GM18508 (cell line): ENCODE data around the gene CUL9.

Experiments used
- ATAC-seq: cut with Tn5 transposase; IDR thresholded peaks from one replicate; pipeline ENCODE4 v1.9.1; 2021; ENCODE audit warnings: moderate number of reproducible peaks; ENCODE audit not compliant: insufficient read depth, unreplicated experiment

The CUL9 gene

DNA sequence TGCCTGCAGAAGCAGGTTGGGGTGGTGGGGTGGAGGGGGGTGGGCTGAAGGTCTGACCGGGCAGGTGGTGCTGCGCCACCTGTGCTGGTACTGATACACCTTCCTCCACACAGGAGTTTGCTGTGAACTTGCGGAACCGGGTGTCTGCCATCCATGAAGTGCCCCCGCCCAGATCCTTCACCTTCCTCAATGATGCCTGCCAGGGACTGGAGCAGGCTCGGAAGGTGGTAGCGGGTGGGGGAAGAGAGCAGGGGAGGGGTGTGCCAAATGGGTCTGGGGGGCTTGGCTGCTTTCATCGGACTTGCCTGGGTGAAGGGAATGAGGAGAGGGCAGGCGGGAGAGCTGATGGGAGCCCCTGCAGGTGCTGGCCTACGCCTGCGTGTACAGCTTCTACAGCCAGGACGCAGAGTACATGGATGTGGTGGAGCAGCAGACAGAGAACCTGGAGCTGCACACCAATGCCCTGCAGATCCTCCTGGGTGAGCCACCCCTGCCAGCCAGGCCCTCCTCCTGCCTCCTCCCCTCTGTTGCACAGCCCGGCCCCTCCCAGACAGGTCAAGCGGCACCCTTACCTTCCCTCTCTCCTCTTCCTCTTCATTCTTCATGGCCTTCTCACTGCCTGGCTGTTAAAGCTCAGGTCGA is 40.5 kb downstream of the CUL9 start:
- ATAC-seq = no peak

- ATAC-seq = no peak
Observed at GRCh38 chr6:43223175-43223574, 41.2 kb downstream of the CUL9 start.

DNA sequence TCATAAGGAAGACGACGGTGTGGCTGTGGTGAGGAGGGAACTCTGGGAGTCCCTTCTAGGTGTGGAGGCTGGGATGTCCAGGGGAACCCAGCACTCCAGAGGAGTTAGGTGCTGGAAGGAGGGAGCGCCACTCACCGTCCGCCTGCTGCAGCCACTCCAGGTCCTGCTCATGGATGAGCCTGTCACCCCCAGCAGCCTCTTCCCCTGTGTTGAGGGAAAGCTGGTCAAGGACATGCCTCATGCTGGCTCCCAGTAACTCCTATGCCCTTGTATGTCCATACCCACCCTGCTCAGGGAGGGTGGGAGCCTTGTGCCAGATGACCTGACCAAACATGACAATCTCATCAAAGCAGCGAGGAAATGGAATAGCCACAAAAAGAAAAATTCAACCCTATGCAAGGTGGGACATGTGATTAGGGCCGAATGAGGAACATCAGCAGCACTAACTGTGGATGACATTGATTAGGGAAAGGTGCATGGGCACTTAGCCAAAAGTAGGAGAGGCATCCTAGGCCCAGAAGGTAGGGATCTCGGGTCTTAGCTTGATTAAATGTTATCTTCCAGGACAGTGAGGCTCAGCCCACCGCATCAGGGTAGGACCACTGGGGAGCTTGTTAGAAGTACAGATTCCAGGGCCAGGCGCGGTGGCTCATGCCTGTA is 44.3 kb downstream of the CUL9 start:
- ATAC-seq = no peak

DNA sequence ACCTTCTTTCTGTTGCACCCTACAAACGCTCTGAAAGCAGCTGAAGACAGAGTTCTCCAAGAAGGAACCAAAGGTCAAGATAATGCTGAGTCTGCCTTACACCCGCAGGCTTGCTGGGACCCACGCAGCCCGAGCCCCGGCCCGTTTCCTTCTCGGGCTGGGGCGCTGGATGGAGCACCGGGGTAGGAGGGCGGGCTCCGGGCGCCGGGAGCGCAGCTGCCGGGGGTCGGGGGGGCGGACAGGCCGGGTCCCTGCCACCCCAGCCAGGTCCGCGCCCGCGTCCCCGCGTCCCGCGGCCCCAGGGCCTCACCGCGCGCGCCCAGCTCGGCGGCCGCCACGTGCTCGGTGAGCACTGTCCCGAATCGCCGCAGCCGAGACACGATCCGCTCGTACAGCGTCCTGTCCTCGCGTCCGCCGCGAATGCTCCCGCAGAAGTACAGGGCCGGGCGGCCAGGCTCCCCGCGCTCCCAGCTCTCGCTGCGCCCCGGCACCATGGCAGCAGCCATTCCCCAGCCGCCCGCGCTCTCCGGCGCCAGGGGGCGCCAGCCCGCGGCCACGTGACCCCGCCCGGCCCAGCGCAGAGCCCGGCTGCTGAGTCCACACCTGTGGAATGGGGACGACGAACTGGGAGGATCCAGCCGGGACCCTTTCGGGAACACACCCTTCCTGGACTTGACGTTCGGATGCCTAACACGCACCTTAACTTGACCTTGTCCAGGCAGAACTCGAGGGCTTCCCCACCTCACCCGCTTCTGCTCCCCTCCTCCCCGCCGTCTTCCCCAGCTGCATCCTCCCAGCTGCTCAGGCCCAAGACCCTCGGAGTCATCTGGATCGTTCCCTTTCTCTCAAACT is 47.2 kb downstream of the CUL9 start, which contains the start of gene DNPH1:
DNPH1 (minus strand) TSS at position 531 of the 852 bp plus-strand sequence; CDS start at position 506, 25 bp downstream.
- ATAC-seq = no peak

- no peak for ATAC-seq
Observed at GRCh38 chr6:43229803-43230620, 48.0 kb downstream of the CUL9 start.

DNA sequence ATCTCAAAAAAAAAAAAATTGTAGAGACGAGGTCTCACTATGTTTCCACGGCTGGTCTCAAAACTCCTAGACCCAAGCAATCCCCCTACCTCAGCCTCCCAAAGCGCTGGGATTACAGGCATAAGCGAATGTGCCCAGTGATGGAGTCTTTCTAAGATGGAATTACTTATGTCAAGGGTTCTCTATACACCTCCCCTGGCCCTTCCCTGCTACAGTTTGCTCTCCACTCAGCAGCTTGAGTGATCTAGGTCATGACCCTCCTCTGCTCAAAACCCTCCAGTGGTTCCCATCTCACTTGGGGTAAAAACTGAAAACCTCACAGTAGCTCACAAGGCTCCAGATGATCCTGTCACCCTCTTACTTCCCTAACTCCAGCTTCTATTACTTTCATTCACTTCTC is 49.1 kb downstream of the CUL9 start:
- no peak for ATAC-seq

GRCh38 chr6:43231735-43232450 is 49.9 kb downstream of the CUL9 start:
- ATAC-seq = no peak

DNA sequence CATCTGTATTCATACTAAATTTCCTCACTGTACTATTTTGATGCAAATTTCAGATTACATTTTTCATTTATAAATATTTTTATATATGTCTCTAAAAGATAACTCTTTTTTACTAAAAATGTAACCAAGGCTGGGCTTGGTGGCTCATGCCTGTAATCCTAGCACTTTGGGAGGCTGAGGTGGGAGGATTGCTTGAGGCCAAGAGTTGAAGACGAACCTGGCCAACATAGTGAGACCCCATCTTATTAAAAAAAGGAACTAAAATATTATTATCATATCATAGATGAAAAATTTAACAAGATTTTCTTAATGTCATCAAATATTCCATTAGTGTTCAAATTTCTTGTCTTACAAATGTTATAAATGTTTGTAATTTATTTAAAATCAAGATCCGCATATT is 53.8 kb downstream of the CUL9 start:
- no peak for ATAC-seq

DNA sequence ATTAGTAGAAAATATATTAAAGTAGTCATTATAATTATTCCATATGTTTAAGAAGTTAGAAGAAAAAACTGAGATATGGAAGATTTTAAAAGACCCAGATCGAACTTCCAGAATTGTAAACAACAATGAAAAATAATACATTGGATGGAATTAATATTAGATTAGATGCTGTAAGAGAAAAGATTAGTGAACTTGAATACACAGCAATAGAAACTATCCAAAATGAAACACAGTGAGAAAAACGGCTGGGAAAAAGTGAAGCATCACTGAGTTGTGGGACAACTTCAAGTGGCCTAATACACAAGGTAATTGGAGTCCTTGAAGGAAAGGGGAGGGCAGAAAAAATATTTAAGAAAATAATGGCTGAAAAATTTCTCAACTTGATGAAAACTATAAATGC is 57.1 kb downstream of the CUL9 start:
- ATAC-seq = no peak

DNA sequence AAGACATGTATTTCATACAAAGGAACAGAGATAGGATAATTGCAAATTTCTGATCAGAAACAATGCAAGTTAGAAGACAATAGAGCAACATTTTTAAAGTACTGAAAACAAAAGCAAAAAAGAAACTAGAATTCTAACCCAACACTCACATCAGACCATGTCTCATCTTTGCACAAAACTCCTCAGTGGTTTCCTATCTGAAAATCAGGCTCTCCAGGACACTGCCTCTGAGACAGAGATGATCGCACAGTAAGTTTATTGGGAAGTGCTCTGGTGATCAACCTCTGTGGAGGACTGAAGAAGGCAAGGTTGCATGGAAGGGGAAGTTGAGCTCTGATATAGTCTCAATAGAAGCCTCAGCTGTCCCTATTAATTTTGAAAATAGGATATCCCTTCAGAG is 59.0 kb downstream of the CUL9 start:
- ATAC-seq = no peak

- ATAC-seq = no peak
Observed at GRCh38 chr6:43241446-43241845, 59.5 kb downstream of the CUL9 start.

DNA sequence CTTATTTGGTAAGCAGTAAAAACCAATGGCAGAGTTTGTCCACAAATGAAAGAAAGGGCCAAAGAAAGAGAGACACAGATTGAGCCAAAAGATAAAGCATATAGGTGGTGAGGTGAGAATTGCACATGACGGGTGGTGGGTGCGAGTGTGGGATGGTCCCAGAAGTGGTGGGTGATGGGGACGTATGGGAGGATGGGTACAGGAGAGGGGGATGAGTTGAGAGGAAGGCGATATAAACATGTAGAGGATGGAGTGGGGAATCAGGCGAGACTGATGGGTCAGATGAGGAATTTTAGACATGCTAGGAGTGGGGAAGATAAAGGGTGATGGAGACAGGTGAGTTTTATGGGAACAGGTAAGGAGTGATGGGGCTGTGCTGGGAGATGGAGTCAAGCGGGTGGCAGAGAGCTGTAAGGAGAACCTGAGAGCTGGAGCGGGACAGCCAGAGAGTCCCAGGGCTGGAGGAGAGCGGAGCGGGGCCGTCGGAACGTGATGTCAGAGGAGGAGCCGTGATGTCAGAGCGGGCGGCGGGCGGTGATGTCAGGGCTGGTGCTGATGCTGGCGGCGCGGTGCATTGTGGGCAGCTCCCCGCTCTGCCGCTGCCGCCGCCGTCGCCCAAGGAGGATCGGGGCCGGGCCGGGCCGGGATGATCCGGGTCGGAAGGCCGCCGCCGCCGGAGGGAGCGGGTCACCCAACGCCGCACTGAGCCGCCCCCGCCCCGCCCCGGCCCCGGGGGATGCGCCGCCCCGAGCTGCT is 61.1 kb downstream of the CUL9 start, which contains the start of gene TTBK1:
TTBK1 (plus strand) TSS at position 574 of the 756 bp plus-strand sequence. CDS start 3,180 bp downstream, outside the sequence.
- ATAC-seq = no peak

DNA sequence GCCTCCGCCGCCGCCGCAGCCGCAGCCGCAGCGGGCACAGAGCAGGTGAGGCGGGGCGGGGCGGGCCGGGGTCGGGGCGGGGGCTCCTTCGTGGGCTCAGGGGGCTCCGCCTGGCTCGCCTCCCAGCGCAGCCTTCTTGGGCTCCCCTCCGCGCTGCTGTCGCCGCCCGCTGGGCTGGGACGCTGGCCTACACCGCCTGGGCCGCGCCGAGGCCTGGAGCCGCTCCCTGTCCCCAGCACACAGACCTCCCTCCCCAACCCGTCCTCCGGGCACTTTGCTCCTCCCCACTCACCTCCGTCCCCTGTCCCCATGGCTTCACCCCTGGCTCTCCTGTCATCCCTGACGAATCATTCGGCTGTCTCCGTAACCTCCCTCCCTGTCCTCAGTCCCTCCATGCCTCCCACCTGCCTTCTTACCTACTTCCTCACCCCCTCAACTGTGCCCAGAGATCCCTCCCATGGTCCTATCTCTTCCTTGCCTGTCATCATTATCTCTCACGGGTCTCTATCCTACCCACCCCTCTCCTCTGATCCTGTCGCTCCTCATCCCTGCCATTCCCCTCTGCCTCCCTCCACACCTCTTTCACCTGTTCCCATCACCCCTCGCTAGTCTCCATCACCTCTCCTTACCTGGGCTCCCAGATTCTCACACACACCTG is 61.8 kb downstream of the CUL9 start:
- ATAC-seq = no peak

DNA sequence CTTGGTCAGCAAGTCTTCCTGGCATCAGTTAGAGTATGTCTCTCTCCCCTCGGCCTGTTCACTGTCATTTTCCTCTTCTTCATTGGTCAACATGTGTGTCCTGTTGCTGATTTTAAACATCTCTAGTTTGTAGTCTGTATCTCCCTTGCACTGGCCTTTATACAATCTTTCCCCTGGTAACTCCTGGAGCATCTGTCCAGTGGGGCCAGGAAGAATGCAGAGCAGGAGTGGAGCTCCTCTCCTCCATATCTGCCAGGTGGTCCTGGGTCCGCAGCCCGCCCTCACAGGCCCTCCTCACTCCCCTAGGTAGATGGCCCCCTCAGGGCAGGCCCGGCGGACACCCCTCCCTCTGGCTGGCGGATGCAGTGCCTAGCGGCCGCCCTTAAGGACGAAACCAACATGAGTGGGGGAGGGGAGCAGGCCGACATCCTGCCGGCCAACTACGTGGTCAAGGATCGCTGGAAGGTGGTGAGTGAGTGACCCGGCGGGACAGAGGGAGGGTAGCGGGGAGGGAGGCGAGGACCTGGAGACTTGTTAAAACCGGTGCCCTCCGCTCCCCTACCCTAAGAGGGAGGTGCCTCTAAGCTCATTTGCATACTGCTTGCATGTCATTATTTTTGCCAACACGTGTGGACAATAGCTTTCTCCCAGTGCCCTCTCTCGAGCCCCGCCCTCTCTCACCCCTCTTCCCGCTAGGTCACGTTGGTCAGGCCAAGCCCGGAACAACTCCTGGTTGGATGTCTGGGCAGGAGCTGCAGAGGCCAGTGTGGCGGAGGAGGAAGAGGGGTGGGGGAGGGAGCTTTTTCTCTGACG is 64.5 kb downstream of the CUL9 start:
- ATAC-seq = no peak

DNA sequence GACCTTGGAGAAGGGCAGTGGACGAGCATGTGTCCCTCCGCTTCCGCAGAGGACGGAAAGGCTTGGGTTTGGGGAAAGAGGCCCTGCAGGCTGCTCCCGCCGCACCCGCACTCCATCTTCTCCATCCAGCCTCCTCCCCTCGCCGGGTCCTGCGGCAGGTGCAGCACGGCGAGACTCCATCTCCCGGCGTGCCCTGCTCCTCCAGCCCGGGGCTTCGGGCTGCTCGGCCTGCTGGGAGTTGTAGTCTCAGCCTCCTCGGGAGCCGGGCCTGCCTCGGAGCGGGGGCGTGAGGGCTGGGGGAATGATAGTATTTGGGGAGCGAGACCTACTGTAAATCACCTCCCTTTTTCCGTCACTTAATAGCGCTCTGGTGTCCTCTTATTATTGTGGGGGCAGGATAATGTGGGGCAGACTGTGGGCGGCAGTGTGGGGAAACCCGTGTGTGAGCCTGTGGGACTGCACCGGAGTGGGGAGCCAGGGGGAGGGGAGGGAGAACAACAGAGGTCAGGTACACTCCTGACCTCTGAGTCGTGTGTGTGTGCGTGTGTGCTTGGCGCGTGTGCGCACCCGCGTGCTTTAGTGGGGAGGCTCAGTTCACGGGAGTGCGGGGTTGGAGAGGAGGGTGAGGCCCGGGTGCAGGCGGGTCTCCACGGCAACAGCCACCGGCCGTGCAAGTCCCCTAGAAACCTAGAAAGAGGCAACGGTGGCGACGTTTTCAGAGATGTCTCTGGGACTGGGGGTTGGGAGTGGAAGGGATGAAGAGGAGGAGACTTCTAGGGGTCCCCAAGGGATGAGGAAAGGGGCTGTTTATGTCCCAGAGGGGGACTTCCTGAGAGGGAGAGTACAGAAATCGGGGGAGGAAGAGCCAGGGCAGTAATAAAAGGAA is 65.4 kb downstream of the CUL9 start:
- ATAC-seq = peak; percentile 48

DNA sequence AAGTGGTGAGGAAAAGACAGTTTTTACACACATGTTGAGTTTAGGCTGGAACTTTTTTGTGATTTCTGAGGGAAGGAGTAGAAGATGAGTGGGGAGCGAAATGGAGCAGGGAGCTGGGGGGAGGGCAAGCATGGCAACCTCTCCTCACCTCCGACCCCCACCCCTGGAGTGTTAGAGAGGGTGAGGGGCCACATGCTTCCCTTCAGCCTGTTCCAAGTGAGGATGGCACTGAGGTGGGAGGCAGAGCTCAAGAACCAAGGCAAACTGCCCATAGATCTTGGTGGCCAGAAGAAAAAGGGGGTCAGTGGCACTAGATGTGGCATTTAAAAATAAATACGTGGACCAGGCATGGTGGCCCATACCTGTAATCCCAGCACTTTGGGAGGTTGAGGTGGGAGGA is 66.1 kb downstream of the CUL9 start:
- no peak for ATAC-seq

DNA sequence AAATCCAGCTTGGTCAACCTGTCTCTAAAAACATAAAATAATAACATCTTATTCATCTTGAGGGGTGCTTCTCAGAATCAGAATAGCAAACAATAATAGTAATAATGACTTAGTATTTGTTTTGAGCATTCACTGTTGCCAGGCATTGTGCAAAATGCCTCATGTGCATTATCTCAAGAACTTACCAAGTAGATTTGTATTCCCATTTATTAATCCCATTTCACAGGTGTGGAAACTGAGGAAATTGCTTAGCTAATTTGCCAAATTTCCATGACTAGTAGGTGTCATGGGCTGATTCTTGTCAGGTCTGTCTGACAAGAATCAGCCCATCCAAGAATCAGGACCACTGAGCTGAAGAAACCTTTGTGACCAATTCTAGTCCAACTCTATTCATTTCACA is 66.8 kb downstream of the CUL9 start:
- ATAC-seq = no peak
